AG04450 (cell line): ENCODE measurements around the gene PGC. TPM values are rescaled to one million over a fixed set of nuclear protein-coding genes. Genes with fewer than 3 reads are reported as not detected.

ENCODE experiments used
- CTCF ChIA-PET: fragments of 300-600, 350-600 bp; formaldehyde crosslinking; extraction: SDS; loops from one replicate; lab custom pipeline; 2022; ENCODE audit warnings: antibody characterized with exemption, inconsistent platforms; lab: Charles Lee
- POLR2A ChIA-PET: fragments of 350-600 bp; formaldehyde crosslinking; extraction: SDS; loops from one replicate; lab custom pipeline; 2021; ENCODE audit warnings: antibody characterized with exemption, inconsistent platforms; lab: Yijun Ruan, JAX
- DNase-seq: peaks from one replicate; pipeline ENCODE4 v3.0.0-alpha.2; 2011; ENCODE audit warnings: low read depth, low spot score
- H3K27ac ChIP-seq: one replicate; pipeline ENCODE4 v1.5.1; 2012; ENCODE audit warnings: low read depth, low read length, control low read depth
- H3K27me3 ChIP-seq: one replicate; pipeline ENCODE4 v1.6.0; 2012; ENCODE audit warnings: low read length; ENCODE audit not compliant: control insufficient read depth, insufficient read depth
- H3K4me3 ChIP-seq: 2 replicates; pipeline ENCODE4 v1.5.1; 2011; ENCODE audit warnings: mild to moderate bottlenecking, low read depth, low read length, control low read depth
- H3K9me3 ChIP-seq: 2 replicates; pipeline ENCODE4 v1.5.1; 2012; ENCODE audit warnings: low read length; ENCODE audit not compliant: control insufficient read depth, insufficient read depth
- CTCF ChIP-seq: IDR thresholded peaks from 2 replicates; pipeline ENCODE4 v1.5.1; 2011; ENCODE audit warnings: low read depth, low read length, control low read depth, inconsistent platforms
- polyA plus RNA-seq: library from polyadenylated mRNA; depleted of rRNA; stranded (reverse); fragments of >200 nt; gene quantifications from 2 replicates; pipeline ENCODE4 v1.2.3, GENCODE V29; 2011

The PGC gene
- polyA plus RNA-seq, 1 experiment = not detected

- Histone ChIP-seq H3K9me3 (no peaks in the 10 kb centered on the region), H3K27ac (no peak overlapping the region), H3K4me3 (no peak overlapping the region), H3K27me3 (peaks cover 23% of the 10 kb centered on the region)
- CTCF ChIA-PET = no interaction called here
- no peak for DNase-seq
- POLR2A ChIA-PET = no interaction called here
- TF ChIP-seq CTCF = no peak
Observed at GRCh38 chr6:41758641-41759035, 11.4 kb upstream of the PGC start.

- CTCF ChIA-PET = no interaction called here
- POLR2A ChIA-PET = no interaction called here
- H3K27me3 ChIP-seq = peaks cover 24% of the 10 kb centered on the region
- no peaks in the 10 kb centered on the region for H3K9me3 ChIP-seq
- H3K4me3 ChIP-seq = no peak overlapping the region
- DNase-seq = no peak
- TF ChIP-seq CTCF = no peak
- H3K27ac ChIP-seq = no peak overlapping the region
Observed at GRCh38 chr6:41757931-41758640, 10.9 kb upstream of the PGC start.

- Histone ChIP-seq H3K9me3 (no peaks in the 10 kb centered on the region), H3K4me3 (no peak overlapping the region), H3K27me3 (peaks cover 25% of the 10 kb centered on the region), H3K27ac (no peak overlapping the region)
- CTCF ChIA-PET = no interaction called here
- DNase-seq = no peak
- no peak for TF ChIP-seq CTCF
- POLR2A ChIA-PET = no interaction called here
Observed at GRCh38 chr6:41757271-41757670, 10.1 kb upstream of the PGC start.

- no peak overlapping the region for H3K27ac ChIP-seq
- ChIA-PET POLR2A (no interaction called here), CTCF (interaction anchor here (0.8 kb wide), 1 partner anchor 73 kb away, joined by 3 read pairs; no protein-coding TSS in a partner anchor)
- TF ChIP-seq CTCF = no peak
- peaks cover 25% of the 10 kb centered on the region for H3K27me3 ChIP-seq
- no peak for DNase-seq
- H3K9me3 ChIP-seq = no peaks in the 10 kb centered on the region
- H3K4me3 ChIP-seq = no peak overlapping the region
Observed at GRCh38 chr6:41756354-41756753, 9.2 kb upstream of the PGC start.

- no peaks in the 10 kb centered on the region for H3K9me3 ChIP-seq
- H3K27ac ChIP-seq = no peak overlapping the region
- no peak overlapping the region for H3K4me3 ChIP-seq
- ChIA-PET POLR2A (no interaction called here), CTCF (interaction anchor here (0.8 kb wide), 1 partner anchor 72 kb away, joined by 3 read pairs; no protein-coding TSS in a partner anchor)
- no peak for TF ChIP-seq CTCF
- no peak for DNase-seq
- H3K27me3 ChIP-seq = peaks cover 29% of the 10 kb centered on the region
Observed at GRCh38 chr6:41755895-41756294, 8.7 kb upstream of the PGC start.
